H1 (cell line): ENCODE results near the gene TM9SF1.

Experiments
- BRCA1 ChIP-seq: IDR thresholded peaks from 2 replicates; pipeline ENCODE4 v1.6.1; 2012; ENCODE audit warnings: low read depth, low read length, improper control_type of control experiment
- CBX5 ChIP-seq: fragments of 300-800, 300-1000 bp; sonication (generic); IDR thresholded peaks from 2 replicates; pipeline ENCODE4 v1.7.1; 2016; ENCODE audit warnings: antibody characterized with exemption, low read length, low read depth
- CEBPB ChIP-seq: IDR thresholded peaks from 2 replicates; pipeline ENCODE4 v1.6.1; 2012; ENCODE audit warnings: low read depth, low read length
- CTCF ChIP-seq, 3 experiments: IDR thresholded peaks; 1 replicate in 2 of 3; 2 replicates in 1 of 3; pipeline versions ENCODE4 v1.5.1 to v1.6.1; 2011; ENCODE audit warnings: low read length in 3 of 3, mild to moderate bottlenecking in 3 of 3, inconsistent platforms in 2 of 3, low read depth in 1 of 3, moderate library complexity in 1 of 3; ENCODE audit not compliant: insufficient read depth in 1 of 3; ENCODE audit errors: control extremely low read depth in 1 of 3
- EZH2 ChIP-seq: fragments of 200-600 bp; sonication (generic); IDR thresholded peaks from 2 replicates; pipeline ENCODE4 v1.7.1; 2012; ENCODE audit warnings: low read depth, mild to moderate bottlenecking, moderate library complexity, low read length, inconsistent platforms; ENCODE audit not compliant: severe bottlenecking
- POLR2A ChIP-seq, 2 experiments: IDR thresholded peaks; 1 replicate in 1 of 2; 2 replicates in 1 of 2; pipeline ENCODE4 v1.6.1; 2011; ENCODE audit warnings: low read depth in 2 of 2, low read length in 2 of 2, mild to moderate bottlenecking in 2 of 2; ENCODE audit errors: control extremely low read depth in 1 of 2
- RAD21 ChIP-seq, 2 experiments: IDR thresholded peaks in 1 of 2; conservative IDR thresholded peaks in 1 of 2; 2 replicates each; pipeline ENCODE4 v1.6.1; 2011; ENCODE audit warnings: low read depth in 2 of 2, low read length in 2 of 2, improper control_type of control experiment in 1 of 2, inconsistent platforms in 1 of 2, mild to moderate bottlenecking in 1 of 2, moderate library complexity in 1 of 2
- RNF2 ChIP-seq: fragments of 200-900, 300-1000 bp; sonication (generic); IDR thresholded peaks from 2 replicates; pipeline ENCODE4 v1.7.1; 2016; ENCODE audit warnings: borderline replicate concordance, low read depth, mild to moderate bottlenecking, antibody characterized with exemption, low read length; ENCODE audit not compliant: poor library complexity, severe bottlenecking; ENCODE audit errors: missing control alignments
- SP1 ChIP-seq: IDR thresholded peaks from 2 replicates; pipeline ENCODE4 v1.6.1; 2011; ENCODE audit warnings: low read depth, low read length
- TBP ChIP-seq: IDR thresholded peaks from 2 replicates; pipeline ENCODE4 v1.6.1; 2011; ENCODE audit warnings: low read depth, low read length, improper control_type of control experiment
- ZNF274 ChIP-seq: IDR thresholded peaks from 2 replicates; pipeline ENCODE4 v1.7.0; 2012; ENCODE audit warnings: low read length, borderline replicate concordance; ENCODE audit errors: extremely low read depth

GRCh38 chr14:24236689-24237462 is 41.6 kb upstream of the TM9SF1 start:
- TF ChIP-seq RAD21 (IDR thresholded peaks at IDR 0.05 in 1 of 2, conservative IDR thresholded peaks at IDR 0.05 in 1 of 2; ENCODE audit: low read depth in 2 of 2, low read length in 2 of 2) (no peak), CEBPB (no peak), EZH2 (no peak), CBX5 (no peak), POLR2A (IDR thresholded peaks at IDR 0.05; ENCODE audit: control extremely low read depth in 1 of 2, low read depth in 2 of 2, low read length in 2 of 2) (no peak), BRCA1 (no peak), SP1 (no peak), RNF2 (no peak), TBP (no peak), ZNF274 (no peak), CTCF (IDR thresholded peaks at IDR 0.05; ENCODE audit: control extremely low read depth in 1 of 3, insufficient read depth in 1 of 3, low read depth in 1 of 3, low read length in 3 of 3) (no peak)
